GM12873 (cell line): ENCODE results near the gene GAS7.

ENCODE experiments used
- CTCF ChIP-seq: IDR thresholded peaks from 2 replicates; pipeline ENCODE4 v1.5.1; 2012; ENCODE audit warnings: low read depth, mild to moderate bottlenecking, moderate library complexity, low read length, control low read depth; ENCODE audit not compliant: insufficient read depth; ENCODE audit errors: missing control alignments

The GAS7 gene

GRCh38 chr17:10229181-10229580, 30.8 kb upstream of the GAS7 start:
- TF ChIP-seq CTCF: no peak

- TF ChIP-seq CTCF: peak; percentile 97
These were observed 28.7 kb upstream of the GAS7 start for GRCh38 chr17:10226930-10227695.

- no peak for TF ChIP-seq CTCF
These were observed 26.3 kb upstream of the GAS7 start for GRCh38 chr17:10224582-10225195.

GRCh38 chr17:10219193-10219592, 20.8 kb upstream of the GAS7 start:
- TF ChIP-seq CTCF: no peak

- TF ChIP-seq CTCF: no peak
These were observed 19.5 kb upstream of the GAS7 start for GRCh38 chr17:10217916-10218315.

GRCh38 chr17:10216213-10216938, 18.0 kb upstream of the GAS7 start:
- TF ChIP-seq CTCF: no peak

- no peak for TF ChIP-seq CTCF
These were observed 16.9 kb upstream of the GAS7 start for GRCh38 chr17:10215286-10215685.
